GM21717 (cell line): Measurements from ENCODE around the gene TMEM91.
A peak's percentile ranks its signal among the peaks of the same experiment; 100 is the strongest.
"Not testable (repeated sequence)": the region's sequence is repeated elsewhere in the genome, so short reads cannot be mapped to it uniquely, and the experiment has no call there.

Source experiments
- ATAC-seq: cut with Tn5 transposase; IDR thresholded peaks from one replicate; pipeline ENCODE4 v1.9.1; 2021; ENCODE audit warnings: mild to moderate bottlenecking, moderate library complexity; ENCODE audit not compliant: unreplicated experiment

The TMEM91 gene

GRCh38 chr19:41352609-41353465 is 23.5 kb upstream of the TMEM91 start:
- no peak for ATAC-seq

DNA sequence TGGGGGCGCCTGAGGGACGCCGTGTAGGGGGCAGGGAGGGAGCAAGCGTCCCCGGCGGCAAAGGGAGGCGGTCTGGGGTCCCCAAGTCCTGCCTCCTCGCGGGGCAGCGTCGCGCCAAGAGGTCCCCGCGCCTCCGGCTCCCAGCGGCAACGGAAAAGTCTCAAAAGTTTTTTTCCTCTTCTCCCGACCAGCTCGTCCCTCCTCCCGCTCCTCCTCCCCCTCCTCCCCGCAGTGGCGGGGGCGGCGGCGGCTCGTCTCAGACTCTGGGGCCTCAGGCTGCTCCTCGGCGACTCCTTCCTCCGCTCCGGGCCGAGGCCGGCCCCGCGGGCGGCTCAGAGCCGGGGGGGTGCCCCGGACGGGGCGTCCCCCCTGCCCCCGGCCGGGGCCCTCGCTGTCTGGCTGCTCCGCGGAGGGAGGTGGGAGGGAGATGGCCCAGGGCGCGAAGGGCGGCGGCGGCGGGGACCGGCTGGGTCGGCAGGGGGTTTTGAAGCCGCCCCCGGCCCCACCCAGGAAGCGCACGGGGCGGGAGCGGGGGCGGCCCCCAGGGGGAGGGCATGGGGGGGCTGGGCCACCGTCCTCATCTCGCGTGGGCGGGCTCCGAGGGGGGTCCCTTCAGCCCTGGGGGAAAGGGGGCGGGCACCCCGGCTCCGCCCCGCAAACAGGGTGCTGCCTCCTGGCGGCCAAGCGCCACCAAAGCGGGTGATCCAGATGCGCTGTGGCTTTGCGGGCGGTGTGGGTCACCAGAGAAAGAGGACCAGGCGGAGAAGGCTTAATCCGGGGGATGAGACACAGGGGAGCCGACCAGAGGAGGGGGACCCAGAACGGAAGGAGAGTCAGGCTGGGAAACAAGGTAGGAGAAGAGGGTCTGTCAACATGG is 22.6 kb upstream of the TMEM91 start, which contains the start of gene TGFB1:
TSS of gene TGFB1 (minus strand) at position 457 of the 877 bp plus-strand sequence. CDS start 878 bp downstream, outside the sequence.
- ATAC-seq = peak; percentile 34

DNA sequence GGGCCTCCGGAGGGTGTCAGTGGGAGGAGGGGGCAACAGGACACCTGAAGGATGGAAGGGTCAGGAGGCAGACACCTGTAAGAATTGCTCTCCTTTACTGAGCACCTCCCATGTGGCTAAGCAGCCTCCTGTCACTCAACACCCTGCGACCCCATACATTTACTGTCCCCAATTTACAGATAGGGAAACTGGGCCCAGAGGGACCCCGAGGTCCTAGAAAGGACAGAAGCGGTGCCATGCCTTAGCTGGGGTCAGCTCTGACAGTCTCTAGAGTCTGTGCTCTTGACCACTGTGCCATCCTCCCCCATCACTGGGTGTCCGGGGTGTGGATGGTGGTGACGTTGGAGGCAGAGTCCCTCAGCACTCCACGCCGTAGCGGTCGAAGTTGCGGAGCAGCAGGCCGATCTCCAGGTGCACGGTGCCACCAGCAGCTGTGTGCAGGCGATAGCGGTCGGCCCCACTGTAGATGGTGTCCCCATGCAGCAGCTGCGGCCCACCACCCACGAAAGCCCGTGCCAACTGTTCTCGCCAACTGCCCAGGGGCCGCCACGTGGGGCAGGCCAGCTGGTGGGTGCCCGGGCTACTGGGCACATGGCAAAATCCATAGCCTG is 21.9 kb upstream of the TMEM91 start:
- peak; percentile 13 for ATAC-seq

DNA sequence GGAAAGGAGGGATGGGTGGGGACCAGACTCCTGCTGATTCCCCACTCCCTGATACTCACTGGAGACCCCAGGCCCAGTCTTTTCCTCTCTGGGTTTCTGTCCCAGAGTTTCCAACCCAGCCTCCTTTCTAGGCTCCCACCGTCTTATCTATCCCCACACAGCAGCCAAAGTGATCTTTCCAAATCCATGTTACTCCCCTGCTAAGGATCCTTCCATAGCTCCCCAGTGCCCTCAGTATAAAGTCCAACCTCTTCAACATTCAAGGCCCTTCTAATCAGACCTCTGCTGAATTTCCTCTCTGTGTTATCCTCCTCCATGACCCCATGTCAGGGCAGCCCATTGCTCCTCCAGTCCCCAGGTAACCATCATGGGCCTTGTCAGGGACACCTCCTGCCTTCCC is 21.3 kb upstream of the TMEM91 start:
- ATAC-seq = no peak

DNA sequence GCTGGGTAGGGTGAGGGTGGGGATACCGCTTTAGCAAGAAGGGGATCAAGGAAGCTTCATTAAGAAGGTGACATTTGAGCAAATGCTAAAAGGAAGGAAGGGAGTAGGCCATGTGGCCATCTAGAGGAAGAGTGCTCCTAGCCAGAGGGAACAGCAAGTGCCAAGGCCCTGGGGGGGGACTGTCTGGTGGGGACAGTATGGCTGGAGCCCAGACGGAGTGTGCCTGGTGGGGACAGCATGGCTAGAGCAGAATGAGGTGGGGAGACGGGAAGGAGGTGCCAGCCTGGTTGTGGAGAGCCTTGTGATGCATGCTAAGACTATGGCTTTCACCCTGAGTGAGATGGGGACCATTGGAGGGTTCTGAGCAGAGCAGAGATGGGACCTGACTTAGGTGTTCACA is 20.5 kb upstream of the TMEM91 start:
- ATAC-seq = no peak

DNA sequence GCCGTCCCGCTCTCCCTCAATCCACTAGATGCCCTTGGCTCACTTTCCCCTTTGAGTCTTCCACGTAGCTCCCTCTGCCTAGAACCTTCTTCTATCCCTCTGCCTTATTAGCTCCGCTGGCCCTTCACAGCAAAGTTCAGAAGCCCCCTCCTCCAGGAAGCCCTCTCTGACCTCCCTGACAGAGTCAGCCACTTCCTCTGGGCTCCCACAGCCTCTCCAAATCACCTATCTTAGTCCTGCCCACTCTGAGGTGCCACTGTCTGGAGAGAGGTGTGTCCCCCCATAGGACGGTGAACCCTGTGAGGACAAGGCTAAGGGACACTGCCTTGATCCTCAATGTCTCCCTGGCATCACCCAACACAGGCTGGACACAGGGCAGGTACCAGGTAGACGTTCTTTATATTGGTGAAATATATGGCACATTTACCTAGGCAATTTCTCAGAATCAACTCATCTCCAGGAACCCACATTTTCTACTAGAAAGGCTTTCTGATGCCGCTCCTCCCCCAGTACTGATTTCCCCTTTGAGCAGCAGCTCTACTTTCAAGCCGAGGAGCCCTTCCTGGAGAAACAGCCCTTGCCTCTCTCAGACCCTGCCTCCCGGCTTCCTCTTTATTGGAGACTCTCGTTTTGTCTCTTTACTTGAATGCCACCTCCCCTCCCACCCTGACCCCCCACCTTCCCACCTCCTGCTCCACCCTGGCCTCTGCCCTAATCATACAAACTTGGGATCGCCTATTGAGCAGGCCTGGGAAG is 19.2 kb upstream of the TMEM91 start:
- no peak for ATAC-seq

- no peak for ATAC-seq
These were observed 18.6 kb upstream of the TMEM91 start for GRCh38 chr19:41357746-41358145.

GRCh38 chr19:41359741-41360140 is 16.6 kb upstream of the TMEM91 start:
- ATAC-seq = no peak

DNA sequence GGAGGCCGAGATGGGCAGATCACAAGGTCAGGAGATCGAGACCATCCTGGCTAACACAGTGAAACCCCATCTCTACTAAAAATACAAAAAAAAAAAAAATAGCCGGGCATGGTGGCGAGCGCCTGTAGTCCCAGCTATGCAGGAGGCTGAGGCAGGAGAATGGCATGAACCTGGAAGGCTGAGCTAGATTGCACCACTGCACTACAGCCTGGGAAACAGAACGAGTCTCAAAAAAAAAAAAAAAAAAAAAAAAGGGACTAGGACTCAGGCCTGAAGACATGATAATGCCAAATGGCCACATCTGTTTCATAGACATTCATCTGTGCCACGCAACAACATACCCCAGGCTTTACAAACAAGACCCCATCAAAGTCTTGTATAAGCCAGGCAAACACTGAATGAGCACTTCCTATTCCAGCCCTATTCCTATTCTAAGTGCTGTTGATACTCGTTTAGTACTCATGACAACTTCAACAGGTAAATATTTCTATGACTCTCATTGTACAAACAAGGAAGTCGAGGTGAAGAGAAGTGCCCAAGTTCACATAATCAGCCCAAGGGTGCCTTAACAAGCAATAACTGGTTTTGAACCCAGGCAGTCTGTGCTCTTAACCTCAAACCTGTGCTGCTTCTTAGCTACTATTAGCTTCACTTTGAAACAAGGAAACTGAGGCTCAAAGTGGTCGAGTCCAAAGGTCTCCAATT is 14.0 kb upstream of the TMEM91 start:
- no peak for ATAC-seq

GRCh38 chr19:41363371-41363752 is 13.0 kb upstream of the TMEM91 start:
- peak; percentile 2 for ATAC-seq

GRCh38 chr19:41363753-41364523 is 12.4 kb upstream of the TMEM91 start, which contains the start of gene B9D2:
B9D2 (minus strand) TSS chr19:41364149; CDS start chr19:41363519, 630 bp downstream.
- ATAC-seq = peak; percentile 77

DNA sequence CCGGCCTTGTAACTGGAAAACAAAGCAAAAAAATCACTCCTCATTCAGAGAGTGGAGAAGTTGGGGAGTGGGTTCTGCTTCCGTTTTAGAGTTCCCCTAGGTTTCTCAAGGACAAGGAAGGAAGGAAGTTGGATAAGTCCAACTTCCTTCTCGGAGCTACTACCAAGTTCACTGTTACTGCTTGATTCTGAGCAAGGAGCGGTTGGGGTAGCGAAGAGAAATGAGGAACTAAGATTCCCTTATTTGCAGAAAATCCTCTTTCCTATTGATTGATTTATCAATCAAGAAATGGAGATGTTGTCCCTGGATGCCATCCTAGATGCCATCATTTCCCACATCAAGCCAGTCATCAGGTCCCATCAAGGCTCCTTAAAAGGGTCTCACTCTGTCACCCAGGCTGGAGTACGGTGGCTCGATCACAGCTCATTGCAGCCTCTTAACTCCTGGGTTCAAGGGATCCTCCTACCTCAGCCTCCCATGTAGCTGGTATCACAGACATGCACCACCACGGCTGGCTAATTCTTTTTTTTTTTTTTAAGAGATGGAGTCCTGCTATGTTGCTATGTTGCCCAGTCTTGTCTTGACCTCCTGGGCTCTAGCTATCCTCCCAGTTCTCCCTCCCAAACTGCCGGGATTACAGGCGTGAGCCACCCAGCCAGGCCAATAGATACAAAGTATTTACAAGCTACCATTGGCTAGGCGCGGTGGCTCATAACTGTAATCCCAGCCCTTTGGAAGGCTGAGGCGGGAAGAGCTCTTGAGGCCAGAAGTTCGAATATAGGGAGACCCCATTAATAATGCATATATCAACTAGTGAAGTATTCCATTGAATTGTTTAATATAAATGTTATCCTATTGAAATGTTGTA is 11.6 kb upstream of the TMEM91 start:
- peak; percentile 0 for ATAC-seq

DNA sequence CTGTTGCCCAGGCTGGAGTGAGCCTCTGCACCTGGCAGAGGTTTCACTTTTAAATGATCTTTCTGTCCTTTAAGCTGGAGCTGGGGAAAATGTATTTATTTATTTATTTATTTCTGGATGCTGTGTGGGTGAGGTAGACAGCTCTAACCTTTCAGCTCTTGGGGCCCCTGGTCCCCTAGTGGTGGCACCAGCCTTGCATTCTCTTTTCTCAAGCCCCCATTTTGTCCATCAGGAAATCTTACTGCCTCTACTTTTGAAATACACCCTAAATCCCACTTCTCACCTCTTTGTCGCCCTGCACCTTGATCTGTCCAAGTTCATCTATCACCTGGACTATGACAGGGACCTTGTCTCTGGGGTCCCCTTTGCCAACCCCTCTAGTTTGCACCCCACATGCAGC is 10.2 kb upstream of the TMEM91 start:
- ATAC-seq = no peak

- no peak for ATAC-seq
These were observed 8.5 kb upstream of the TMEM91 start for GRCh38 chr19:41367848-41368301.

GRCh38 chr19:41369769-41370168 is 6.6 kb upstream of the TMEM91 start:
- ATAC-seq = no peak

GRCh38 chr19:41371119-41371518 is 5.2 kb upstream of the TMEM91 start:
- not testable (repeated sequence) for ATAC-seq

DNA sequence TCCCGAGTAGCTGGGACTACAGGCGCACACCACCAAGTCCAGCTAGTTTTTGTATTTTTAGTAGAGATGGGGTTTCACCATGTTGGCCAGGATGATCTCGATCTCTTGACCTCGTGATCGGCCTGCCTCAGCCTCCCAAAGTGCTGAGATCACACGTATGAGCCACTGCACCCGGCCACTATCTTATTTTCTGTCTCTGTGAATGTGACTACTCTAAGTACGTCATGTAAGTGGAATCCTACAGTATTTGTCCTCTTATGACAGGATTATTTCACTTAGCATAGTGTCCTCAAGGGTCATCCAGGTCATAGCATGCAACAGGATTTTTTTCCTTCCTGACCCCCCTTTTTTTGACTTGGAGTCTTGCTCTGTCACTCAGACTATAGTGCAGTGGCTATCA is 4.8 kb upstream of the TMEM91 start:
- ATAC-seq = no peak

GRCh38 chr19:41372501-41372900 is 3.8 kb upstream of the TMEM91 start:
- ATAC-seq = no peak
